PC-9 (cell line): ENCODE measurements around the gene SPATS1. TPM values are rescaled to one million over a fixed set of nuclear protein-coding genes. Genes with fewer than 3 reads are reported as not detected.

ENCODE experiments used
- BruUV-seq: library from RNA; stranded (reverse); fragments of 400-500 nt; replicated peaks from 2 replicates; lab custom pipeline; 2021; lab: Mats Ljungman, UMichigan
- CTCF ChIA-PET: fragments of 300-600 bp; sonication (Branson Sonifier 250); formaldehyde crosslinking; loops from one replicate; lab custom pipeline; 2022; ENCODE audit warnings: antibody characterized with exemption; lab: Charles Lee
- POLR2A ChIA-PET: fragments of 300-600 bp; sonication (Branson Sonifier 250); formaldehyde crosslinking; loops from one replicate; lab custom pipeline; 2022; ENCODE audit warnings: antibody characterized with exemption; ENCODE audit not compliant: unreplicated experiment; lab: Charles Lee
- DNase-seq, 2 experiments: peaks; one replicate each; pipeline versions ENCODE4 v3.0.0 to v3.0.0-alpha.2; 2015 to 2022; ENCODE audit warnings: mixed read lengths in 1 of 2
- H2AFZ ChIP-seq: fragments of 200-600 bp; sonication (generic); 2 replicates; pipeline ENCODE4 v1.8.1; 2017; ENCODE audit warnings: antibody characterized with exemption
- H3F3A ChIP-seq: fragments of 200-600 bp; sonication (generic); 2 replicates; pipeline ENCODE4 v1.8.1; 2017; ENCODE audit warnings: antibody characterized with exemption, mild to moderate bottlenecking, low read depth; ENCODE audit not compliant: insufficient read depth
- H3K27ac ChIP-seq: fragments of 200-600 bp; sonication (generic); 2 replicates; pipeline ENCODE4 v1.6.1; 2016; ENCODE audit warnings: mixed run types
- H3K27me3 ChIP-seq: fragments of 200-600 bp; sonication (generic); 2 replicates; pipeline ENCODE4 v1.6.1; 2016; ENCODE audit warnings: low read depth, mixed run types; ENCODE audit not compliant: insufficient read depth
- H3K36me3 ChIP-seq: fragments of 200-600 bp; sonication (generic); 2 replicates; pipeline ENCODE4 v1.6.1; 2016; ENCODE audit warnings: low read depth, mixed run types
- H3K4me1 ChIP-seq: fragments of 200-600 bp; sonication (generic); replicated peaks from 2 replicates; pipeline ENCODE4 v1.6.1; 2016; ENCODE audit warnings: mixed run types; ENCODE audit not compliant: insufficient read depth
- H3K4me2 ChIP-seq: fragments of 200-600 bp; sonication (generic); 2 replicates; pipeline ENCODE4 v1.6.1; 2017; ENCODE audit warnings: mixed run types
- H3K4me3 ChIP-seq: fragments of 200-600 bp; sonication (generic); 2 replicates; pipeline ENCODE4 v1.6.1; 2016; ENCODE audit warnings: mixed run types
- H3K79me2 ChIP-seq: fragments of 200-600 bp; sonication (generic); 2 replicates; pipeline ENCODE4 v1.6.1; 2017; ENCODE audit warnings: low read depth, mixed run types
- H3K9me2 ChIP-seq: fragments of 200-600 bp; sonication (generic); 2 replicates; pipeline ENCODE4 v1.8.1; 2017; ENCODE audit warnings: mild to moderate bottlenecking; ENCODE audit not compliant: insufficient read depth
- H3K9me3 ChIP-seq: fragments of 200-600 bp; sonication (generic); 2 replicates; pipeline ENCODE4 v1.8.1; 2016; ENCODE audit warnings: low read depth; ENCODE audit not compliant: insufficient read depth
- H4K20me1 ChIP-seq: fragments of 200-600 bp; sonication (generic); 2 replicates; pipeline ENCODE4 v1.8.1; 2017; ENCODE audit not compliant: insufficient read depth
- EZH2 ChIP-seq: fragments of 200-600 bp; sonication (generic); IDR thresholded peaks from 2 replicates; pipeline ENCODE4 v1.8.0; 2017; ENCODE audit warnings: antibody characterized with exemption, low read depth
- intact Hi-C: fragments of 100-400 bp; cut with micrococcal nuclease; formaldehyde crosslinking; loops from one replicate; pipeline ENCODE4 v1.10.0; 2022; ENCODE audit not compliant: unreplicated experiment
- total RNA-seq: library from RNA; stranded (reverse); gene quantifications from 2 replicates; pipeline ENCODE4 v1.2.3, GENCODE V29; 2021
- TF ChIP-seq, protein P1 (sequence below): fragments of 200-600 bp; sonication (generic); conservative IDR thresholded peaks from 2 replicates; pipeline ENCODE4 v1.6.1; 2017; ENCODE audit warnings: mixed run types, antibody characterized with exemption, mild to moderate bottlenecking, moderate library complexity

Gene SPATS1
- total RNA-seq, 1 experiment from 2014 or later, result not detected

GRCh38 chr6:44333942-44334341 is 8.5 kb upstream of the SPATS1 start:
- H2AFZ ChIP-seq, result no peak overlapping the region
- ChIA-PET CTCF (no interaction called here), POLR2A (no interaction called here)
- no peaks in the 10 kb centered on the region for H3K79me2 ChIP-seq
- H3K4me3 ChIP-seq, result no peak overlapping the region
- H3K36me3 ChIP-seq, result no peaks in the 10 kb centered on the region
- intact Hi-C loops, result no loop called here
- no peak overlapping the region for H3K4me2 ChIP-seq
- no peak overlapping the region for H3K27ac ChIP-seq
- H3K4me1 ChIP-seq, result no peaks in the 10 kb centered on the region
- no peak for DNase-seq
- BruUV-seq, result no TSS peak
- H4K20me1 ChIP-seq, result no peaks in the 10 kb centered on the region
- peaks cover 24% of the 10 kb centered on the region; the same call in 1 of the 2 replicates for H3K27me3 ChIP-seq
- TF ChIP-seq, protein P1, sequence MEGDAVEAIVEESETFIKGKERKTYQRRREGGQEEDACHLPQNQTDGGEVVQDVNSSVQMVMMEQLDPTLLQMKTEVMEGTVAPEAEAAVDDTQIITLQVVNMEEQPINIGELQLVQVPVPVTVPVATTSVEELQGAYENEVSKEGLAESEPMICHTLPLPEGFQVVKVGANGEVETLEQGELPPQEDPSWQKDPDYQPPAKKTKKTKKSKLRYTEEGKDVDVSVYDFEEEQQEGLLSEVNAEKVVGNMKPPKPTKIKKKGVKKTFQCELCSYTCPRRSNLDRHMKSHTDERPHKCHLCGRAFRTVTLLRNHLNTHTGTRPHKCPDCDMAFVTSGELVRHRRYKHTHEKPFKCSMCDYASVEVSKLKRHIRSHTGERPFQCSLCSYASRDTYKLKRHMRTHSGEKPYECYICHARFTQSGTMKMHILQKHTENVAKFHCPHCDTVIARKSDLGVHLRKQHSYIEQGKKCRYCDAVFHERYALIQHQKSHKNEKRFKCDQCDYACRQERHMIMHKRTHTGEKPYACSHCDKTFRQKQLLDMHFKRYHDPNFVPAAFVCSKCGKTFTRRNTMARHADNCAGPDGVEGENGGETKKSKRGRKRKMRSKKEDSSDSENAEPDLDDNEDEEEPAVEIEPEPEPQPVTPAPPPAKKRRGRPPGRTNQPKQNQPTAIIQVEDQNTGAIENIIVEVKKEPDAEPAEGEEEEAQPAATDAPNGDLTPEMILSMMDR, result no peak
- no peak for TF ChIP-seq EZH2
- H3F3A ChIP-seq, result no peaks in the 10 kb centered on the region
- no peaks in the 10 kb centered on the region for H3K9me3 ChIP-seq
- H3K9me2 ChIP-seq, result no peaks in the 10 kb centered on the region

- ChIA-PET CTCF (interaction anchor here (0.6 to 2.7 kb wide), 2 partner anchors 8 to 67 kb away, joined by 4 to 14 read pairs; no protein-coding TSS in a partner anchor), POLR2A (no interaction called here)
- Histone ChIP-seq H3K9me2 (no peaks in the 10 kb centered on the region), H3F3A (peaks cover 13% of the 10 kb centered on the region; the same call in 1 of the 2 replicates), H3K79me2 (no peaks in the 10 kb centered on the region), H3K9me3 (no peaks in the 10 kb centered on the region), H3K4me3 (no peak overlapping the region), H4K20me1 (no peaks in the 10 kb centered on the region), H3K4me1 (peaks cover 7% of the 10 kb centered on the region; the same call in 1 of the 2 replicates), H3K27me3 (peaks cover 7% of the 10 kb centered on the region; the same call in 1 of the 2 replicates), H3K36me3 (no peaks in the 10 kb centered on the region), H2AFZ (no peak overlapping the region), H3K4me2 (no peak overlapping the region), H3K27ac (no peak overlapping the region)
- no peak for TF ChIP-seq EZH2
- TF ChIP-seq, protein P1, result no peak
- no peak for DNase-seq
- intact Hi-C loops, result loop anchor here (5.0 kb wide), 1 partner anchor 668 kb away; no protein-coding TSS in a partner anchor
- no TSS peak for BruUV-seq
These were observed 6.8 kb upstream of the SPATS1 start for GRCh38 chr6:44335631-44336030.

- Histone ChIP-seq H4K20me1 (no peaks in the 10 kb centered on the region), H3K4me2 (no peak overlapping the region), H3K79me2 (no peaks in the 10 kb centered on the region), H3K36me3 (no peaks in the 10 kb centered on the region), H3K27me3 (peaks cover 15% of the 10 kb centered on the region; the same call in 1 of the 2 replicates), H3K27ac (no peak overlapping the region), H3F3A (peaks cover 13% of the 10 kb centered on the region; the same call in 1 of the 2 replicates), H3K4me1 (peaks cover 7% of the 10 kb centered on the region; the same call in 1 of the 2 replicates), H3K9me3 (no peaks in the 10 kb centered on the region), H3K4me3 (no peak overlapping the region), H3K9me2 (no peaks in the 10 kb centered on the region), H2AFZ (no peak overlapping the region)
- CTCF ChIA-PET, result interaction anchor here (0.7 to 2.7 kb wide), 2 partner anchors 70 to 179 kb away, joined by 4 to 14 read pairs; no protein-coding TSS in a partner anchor
- intact Hi-C loops, result loop anchor here (1.0 to 5.0 kb wide), 3 partner anchors 70 to 671 kb away; no protein-coding TSS in a partner anchor
- peak in 1 of 2 experiments; percentile 56 for DNase-seq
- TF ChIP-seq, protein P1, result peak; percentile 84
- TF ChIP-seq EZH2, result no peak
- no TSS peak for BruUV-seq
- POLR2A ChIA-PET, result interaction anchor here (0.5 to 0.7 kb wide), 2 partner anchors 101 to 738 kb away, joined by 7 to 10 read pairs; no protein-coding TSS in a partner anchor
These were observed 4.0 kb upstream of the SPATS1 start for GRCh38 chr6:44338228-44339122.
